Placental pericyte (primary cell): ENCODE data around the gene SNAPC3. TPM values are rescaled to one million over a fixed set of nuclear protein-coding genes. Genes with fewer than 3 reads are reported as not detected.

Experiments
- small RNA-seq: library from RNA; depleted of rRNA; stranded (forward); fragments of <200 nt; gene quantifications from one replicate; pipeline ENCODE3, GENCODE V24; 2012; ENCODE audit warnings: low replicate concordance
- total RNA-seq: library from RNA; depleted of rRNA; stranded (reverse); fragments of >200 nt; gene quantifications from 2 replicates; pipeline ENCODE4 v1.2.3, GENCODE V29; 2012

Gene SNAPC3
- 32.4 and 50.8 TPM in 2 replicates for total RNA-seq

GRCh38 chr9:15422372-15423230, at the start of gene SNAPC3:
SNAPC3 (plus strand) TSS chr9:15422876; CDS start chr9:15422880, 4 bp downstream.

GRCh38 chr9:15510789-15511575, 88.3 kb downstream of the SNAPC3 start, which contains the start of gene PSIP1:
PSIP1 (minus strand) TSS chr9:15510970; CDS start chr9:15510188, 782 bp downstream.

Small RNA genes lying within 50 kb of the gene (small RNA-seq; reads per million reads assigned to genes)
- not detected for gene RNU6-319P

Other genes with a start within 250 kb of the SNAPC3 start
- 8.5 and 11.9 TPM in 2 replicates for gene TTC39B, start 115.7 kb upstream of the SNAPC3 start, total RNA-seq
- 26.5 and 35.8 TPM in 2 replicates for gene PSIP1, start 88.1 kb downstream of the SNAPC3 start, total RNA-seq
- gene CCDC171, start 130.2 kb downstream of the SNAPC3 start, total RNA-seq, result 1.3 and 5.0 TPM in 2 replicates